UCSD-AML1 (cell line): Measurements from ENCODE around the gene SPI1.
A peak's percentile ranks its signal among the peaks of the same experiment; 100 is the strongest.

Experiments
- DNase-seq: peaks from one replicate; lab custom pipeline; 2025; ENCODE audit not compliant: unreplicated experiment; lab: John Stamatoyannopoulos, UW

SPI1 gene

DNA sequence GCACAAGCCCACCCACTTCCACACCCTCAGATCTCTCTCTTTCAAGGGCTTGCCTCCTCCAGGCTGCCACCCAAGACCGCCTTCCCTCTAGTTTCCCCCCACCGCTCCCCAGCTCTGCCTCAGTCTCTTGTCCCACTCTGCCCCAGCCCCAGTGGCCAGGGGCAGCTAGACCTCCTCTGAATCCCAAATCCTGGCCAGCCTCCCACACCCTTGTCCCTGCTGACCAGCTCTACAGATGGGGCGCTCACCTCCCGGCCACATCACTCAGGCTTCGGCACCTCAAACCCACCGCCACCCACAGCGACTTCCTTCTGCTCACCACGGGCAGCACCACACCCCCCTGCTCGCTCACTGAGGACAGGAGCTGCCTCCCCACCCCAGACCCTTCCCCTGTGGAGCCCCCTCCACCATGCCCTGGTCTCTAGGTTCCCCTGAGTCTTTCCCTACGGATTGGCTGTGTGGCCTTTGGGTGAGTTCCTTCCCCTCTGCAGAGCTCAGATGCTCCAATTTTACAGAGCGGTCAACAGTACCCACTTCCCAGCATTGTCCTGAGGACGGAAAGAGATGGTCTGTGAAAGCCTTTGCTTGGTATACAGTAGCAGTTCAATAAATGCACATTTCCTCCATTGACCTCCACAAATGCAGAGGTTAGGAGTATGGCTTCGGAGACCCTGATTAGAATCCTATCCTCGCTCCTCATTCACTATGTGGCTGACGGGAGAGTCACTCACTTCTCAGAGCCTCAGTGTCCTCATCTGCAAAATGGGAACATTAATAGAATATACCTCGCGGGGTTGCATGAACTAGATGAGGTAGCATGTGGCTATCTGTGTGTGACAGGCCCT, 11.5 kb upstream of the SPI1 start:
- no peak for DNase-seq

DNA sequence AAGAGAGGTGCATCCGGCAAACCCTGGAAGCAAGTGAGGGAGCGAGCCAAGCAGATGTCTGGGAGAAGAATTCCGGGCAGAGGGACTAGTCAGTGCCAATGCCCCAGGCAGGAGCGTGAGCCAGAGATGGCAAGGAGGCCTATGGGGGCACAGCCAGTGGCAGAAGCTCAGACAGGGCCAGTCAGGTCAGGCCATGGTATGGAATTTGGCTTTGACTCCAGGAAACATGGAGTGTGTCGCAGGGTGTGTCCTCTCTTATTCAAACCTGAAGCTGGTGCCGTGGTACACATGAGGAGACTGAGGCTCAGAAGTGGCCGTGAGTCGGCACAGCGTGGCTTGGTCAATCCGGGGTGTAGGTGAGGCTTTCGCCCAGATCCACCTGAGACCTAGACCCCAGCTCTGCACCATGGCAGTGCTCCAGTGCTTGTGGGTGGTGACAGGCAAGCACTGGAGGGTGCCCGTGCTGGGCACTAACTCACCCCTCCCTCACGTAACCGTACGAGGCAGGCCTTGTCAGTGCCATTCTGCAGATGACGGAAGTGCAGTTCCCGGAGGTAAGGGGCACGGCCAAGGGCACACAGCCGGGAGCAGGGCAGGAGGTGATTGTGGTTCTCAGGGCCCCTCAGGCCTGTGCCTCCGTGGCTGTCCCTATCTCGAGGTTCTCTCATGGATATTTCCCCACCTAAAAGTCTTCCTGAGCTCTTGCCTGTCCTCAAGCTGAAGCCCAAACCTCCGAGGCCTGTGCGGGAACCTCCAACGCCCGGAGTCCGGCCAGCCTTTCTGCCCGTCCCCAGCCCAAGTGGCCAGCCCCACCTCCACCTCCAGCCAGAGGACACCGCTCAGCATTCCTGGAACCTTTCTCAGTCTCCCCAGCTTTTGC, 10.6 kb upstream of the SPI1 start:
- no peak for DNase-seq

GRCh38 chr11:47387944-47388696, 9.8 kb upstream of the SPI1 start:
- DNase-seq = no peak

DNA sequence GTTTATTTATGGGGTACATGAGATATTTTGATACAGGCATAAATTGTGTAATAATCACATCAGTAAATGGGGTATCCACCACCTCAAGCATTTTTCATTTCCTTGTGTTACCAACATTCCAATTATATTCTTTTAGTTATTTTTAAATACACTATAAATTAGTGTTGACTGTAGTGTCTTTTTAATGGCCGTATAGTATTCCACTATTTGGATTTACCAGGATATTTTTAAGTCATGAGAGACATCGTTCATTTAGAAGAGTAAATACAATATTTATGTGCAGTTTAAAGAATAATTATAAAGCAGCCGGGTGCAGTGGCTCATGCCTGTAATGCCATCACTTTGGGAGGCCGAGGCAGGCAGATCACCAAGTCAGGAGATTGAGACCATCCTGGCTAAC, 6.2 kb upstream of the SPI1 start:
- DNase-seq = no peak

DNA sequence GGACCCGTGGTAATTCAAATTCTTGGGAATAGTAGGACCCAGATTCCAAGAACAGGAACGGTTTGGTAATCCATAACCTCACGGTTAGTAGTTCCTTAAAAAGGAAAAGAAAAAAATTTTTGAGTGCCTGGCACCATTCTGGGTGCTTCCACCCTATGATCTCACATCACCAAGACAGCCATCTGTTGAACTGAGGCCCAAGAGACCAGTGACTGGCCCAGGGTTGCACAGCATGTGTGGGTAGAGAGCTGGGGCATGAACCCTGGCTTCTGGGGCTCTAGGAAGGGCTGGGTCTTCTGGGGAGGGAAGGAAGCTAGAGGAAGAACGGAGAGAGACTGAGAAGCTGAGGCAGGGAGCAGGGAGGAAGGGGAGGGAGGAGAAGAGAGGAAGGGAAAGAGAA, 4.7 kb upstream of the SPI1 start:
- no peak for DNase-seq

GRCh38 chr11:47380078-47380477, 1.7 kb upstream of the SPI1 start:
- no peak for DNase-seq

DNA sequence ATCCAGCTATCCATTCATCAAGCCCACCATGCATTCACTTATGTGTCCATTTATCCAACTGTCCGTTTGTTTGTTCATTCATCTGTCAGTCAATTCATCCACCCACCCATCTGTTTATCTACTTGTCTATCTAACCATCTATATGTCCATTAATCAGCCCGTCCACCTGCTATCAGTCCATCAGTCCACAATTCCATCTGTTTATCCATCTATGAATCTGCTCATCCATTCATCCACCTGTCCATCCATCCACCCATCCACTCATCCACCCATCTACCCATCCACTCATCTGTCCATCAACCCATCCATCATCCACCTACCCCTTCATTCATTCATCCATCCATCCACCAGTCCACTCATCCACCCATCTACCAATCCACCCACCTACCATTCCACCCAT, 970 bp upstream of the SPI1 start:
- no peak for DNase-seq

GRCh38 chr11:47378836-47379170, 456 bp upstream of the SPI1 start:
- no peak for DNase-seq

DNA sequence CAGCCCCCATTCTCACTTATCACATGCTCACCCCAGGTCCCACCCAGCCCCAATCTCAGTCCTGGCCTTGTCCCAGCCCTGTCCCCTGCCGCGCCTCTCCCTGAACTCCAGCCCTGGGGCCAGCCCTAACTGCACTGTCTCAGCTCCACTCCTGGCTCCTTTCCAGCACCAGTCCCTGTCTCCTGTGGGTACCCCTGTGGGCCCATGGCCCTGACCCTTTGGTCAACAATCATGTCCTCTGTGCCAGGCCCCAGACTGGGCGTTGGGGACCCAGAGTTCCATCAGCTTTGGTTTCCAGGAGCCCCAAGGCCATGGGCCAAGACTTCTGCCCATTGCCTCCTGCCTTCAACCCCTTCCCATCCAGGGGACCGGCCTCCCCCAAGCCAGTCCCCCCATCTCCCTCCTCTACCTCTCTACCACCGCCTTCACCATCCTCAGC, 757 bp downstream of the SPI1 start:
- no peak for DNase-seq

GRCh38 chr11:47376525-47377371, 1.6 kb downstream of the SPI1 start:
- peak; percentile 68 for DNase-seq

DNA sequence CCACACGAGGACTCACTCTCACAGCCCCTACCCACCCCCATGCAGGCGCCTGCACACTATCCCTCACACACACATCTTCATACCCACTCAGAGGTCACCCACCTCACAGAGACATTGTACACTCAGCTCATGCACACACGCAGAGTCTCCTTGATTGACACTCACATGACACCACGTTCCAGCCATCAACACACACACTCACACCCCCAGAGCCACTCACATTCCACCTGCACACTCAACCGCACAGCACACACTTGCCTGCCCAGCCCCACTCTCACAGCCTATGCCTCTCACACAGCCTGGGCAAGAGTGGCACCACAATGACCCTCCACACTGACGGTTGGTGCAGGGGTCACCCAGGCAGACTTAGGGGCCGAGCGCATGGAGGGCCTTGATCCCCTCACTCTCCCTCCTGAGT, 2.2 kb downstream of the SPI1 start:
- no peak for DNase-seq

DNA sequence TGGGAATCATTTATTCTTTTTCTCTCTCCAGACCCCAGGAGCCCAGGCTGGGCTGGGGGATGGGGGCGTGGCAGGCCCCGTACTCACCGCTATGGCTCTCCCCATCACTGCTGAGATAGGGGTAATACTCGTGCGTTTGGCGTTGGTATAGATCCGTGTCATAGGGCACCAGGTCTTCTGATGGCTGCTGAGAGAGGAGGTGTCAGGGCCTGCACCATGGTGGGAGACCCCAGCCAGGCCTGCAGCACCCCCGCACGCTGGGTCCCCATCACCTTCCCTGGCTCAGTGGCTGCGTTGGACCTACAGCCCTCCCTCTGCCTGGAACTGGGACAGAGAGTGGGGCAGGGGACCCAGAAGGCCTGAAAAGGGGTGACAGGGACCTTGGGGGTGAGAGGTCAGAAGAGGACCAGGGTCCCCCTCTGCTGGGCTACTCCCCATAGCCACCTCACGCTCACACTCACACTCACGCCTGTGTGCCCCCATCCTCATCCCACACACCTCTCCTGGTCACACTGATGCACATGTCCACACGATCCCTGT, 2.7 kb downstream of the SPI1 start:
- DNase-seq = no peak

DNA sequence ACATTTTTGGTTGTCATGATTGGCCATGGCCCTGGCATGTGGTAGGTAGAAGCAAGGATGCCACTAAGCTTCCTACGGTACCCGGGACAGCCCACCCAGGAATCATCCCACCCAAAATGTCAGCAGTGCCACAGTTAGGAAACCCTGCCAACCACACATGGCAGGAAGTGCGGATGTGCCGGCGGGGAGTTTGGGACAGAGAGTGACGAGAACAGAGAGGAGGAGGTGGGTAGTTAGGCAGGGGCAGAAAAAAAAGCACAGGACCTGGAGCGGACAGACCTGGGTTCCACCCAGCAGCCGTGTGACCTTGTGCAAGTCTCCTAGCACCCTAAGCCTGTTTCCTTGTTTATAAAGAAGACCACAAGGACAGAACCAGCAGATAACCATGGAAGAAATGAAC, 3.3 kb downstream of the SPI1 start:
- DNase-seq = no peak

DNA sequence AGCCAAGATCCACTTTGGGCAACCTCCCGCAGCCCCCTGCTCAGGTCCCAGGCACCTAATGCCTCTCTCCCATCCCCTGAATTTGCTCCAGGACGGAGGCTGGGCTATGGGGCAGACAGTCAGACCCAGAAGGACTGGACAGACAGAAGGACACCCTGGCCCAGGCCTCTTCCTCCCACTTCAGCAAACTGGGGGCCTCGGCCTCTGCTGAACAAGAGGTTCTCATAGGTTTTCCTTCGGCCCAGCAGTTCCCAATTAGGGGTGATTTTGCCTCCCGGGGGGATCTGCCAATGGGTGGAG, 3.7 kb downstream of the SPI1 start:
- no peak for DNase-seq

DNA sequence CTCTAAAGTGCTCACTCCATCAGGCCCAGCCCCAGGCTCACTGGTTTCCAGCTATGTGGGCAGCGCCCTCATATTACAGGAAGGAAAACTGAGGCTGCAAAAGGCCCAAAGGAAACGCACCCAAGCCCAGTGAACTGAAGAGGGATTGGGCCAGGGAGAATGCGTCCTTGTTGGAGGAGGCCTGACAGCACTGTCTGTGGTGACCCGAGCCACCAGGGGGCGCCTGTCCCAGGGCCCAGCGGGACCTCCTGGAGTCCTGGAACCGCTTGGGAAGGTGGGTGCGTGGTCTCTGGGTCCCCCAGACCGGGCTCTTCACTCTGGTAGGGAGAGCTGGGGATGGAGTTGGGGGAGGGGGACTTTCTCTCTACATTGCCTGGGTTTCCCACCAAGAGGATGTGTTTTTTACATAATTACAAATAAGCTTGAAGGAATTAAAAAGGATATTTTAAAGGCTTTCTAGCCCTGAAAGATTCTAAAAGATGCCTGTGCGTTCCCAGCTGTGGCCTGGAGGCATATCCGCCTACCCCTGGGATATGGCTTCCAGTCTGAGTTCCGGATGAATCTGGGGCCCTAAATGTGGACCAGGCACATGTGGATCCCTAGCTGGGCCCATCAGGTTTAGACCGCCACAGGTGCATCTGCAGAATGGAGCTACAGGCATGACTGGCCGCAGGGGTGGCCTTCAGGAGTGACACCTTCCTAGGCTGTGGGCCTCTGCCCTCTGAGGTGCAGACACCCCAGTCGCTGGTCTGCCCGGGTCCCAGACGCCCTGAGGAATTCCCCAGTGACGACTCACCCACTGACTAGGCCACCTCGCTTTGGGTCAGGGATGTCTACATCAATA, 4.2 kb downstream of the SPI1 start:
- peak; percentile 82 for DNase-seq

GRCh38 chr11:47372422-47372821, 5.9 kb downstream of the SPI1 start:
- no peak for DNase-seq

GRCh38 chr11:47369676-47370075, 8.7 kb downstream of the SPI1 start:
- no peak for DNase-seq

GRCh38 chr11:47366020-47366490, 12.3 kb downstream of the SPI1 start:
- no peak for DNase-seq

DNA sequence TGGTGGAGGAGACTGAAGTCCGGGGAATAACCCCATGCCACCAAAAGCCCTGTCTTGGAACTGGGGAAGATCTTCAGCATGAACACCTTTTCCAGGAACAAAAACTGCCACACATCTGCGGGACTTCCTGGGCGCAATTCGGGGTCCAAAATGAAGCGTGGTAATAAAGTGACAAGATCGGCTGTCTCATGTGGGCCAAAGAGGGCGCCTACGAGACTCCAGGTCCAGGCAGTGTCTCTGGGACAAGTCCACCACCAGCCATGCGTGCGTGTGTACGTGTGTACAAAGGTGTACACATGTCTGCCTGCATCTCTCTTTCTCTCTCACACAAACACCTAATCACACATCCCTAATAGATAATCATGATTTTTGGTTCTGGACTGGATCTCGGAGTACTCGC, 16.9 kb downstream of the SPI1 start:
- DNase-seq = no peak

- DNase-seq = no peak
Measured at GRCh38 chr11:47360341-47360740, 18.0 kb downstream of the SPI1 start.
